NT2/D1 (cell line): Measurements from ENCODE around the gene ZBTB20.
"Not testable (repeated sequence)": the region's sequence is repeated elsewhere in the genome, so short reads cannot be mapped to it uniquely, and the experiment has no call there.

Experiments used
- DNase-seq: peaks from one replicate; pipeline ENCODE4 v3.0.0-alpha.2; 2011; ENCODE audit warnings: low read depth, low spot score
- H3K27me3 ChIP-seq: 2 replicates; pipeline ENCODE4 v1.6.0; 2011; ENCODE audit warnings: mild to moderate bottlenecking; ENCODE audit not compliant: insufficient read length, insufficient read depth
- H3K36me3 ChIP-seq: 2 replicates; pipeline ENCODE4 v1.6.1; 2011; ENCODE audit warnings: mild to moderate bottlenecking, low read length, mixed read lengths; ENCODE audit not compliant: insufficient read depth, insufficient read length
- H3K4me1 ChIP-seq: 2 replicates; pipeline ENCODE4 v1.5.1; 2011; ENCODE audit not compliant: insufficient read depth, insufficient read length
- H3K4me3 ChIP-seq: 2 replicates; pipeline ENCODE4 v1.5.1; 2011; ENCODE audit warnings: low read depth; ENCODE audit not compliant: insufficient read length
- H3K9ac ChIP-seq: 2 replicates; pipeline ENCODE4 v1.6.0; 2011; ENCODE audit warnings: low read depth; ENCODE audit not compliant: insufficient read length
- H3K9me3 ChIP-seq: 2 replicates; pipeline ENCODE4 v1.5.1; 2011; ENCODE audit warnings: mild to moderate bottlenecking, low read length; ENCODE audit not compliant: insufficient read depth
- SUZ12 ChIP-seq: IDR thresholded peaks from 2 replicates; pipeline ENCODE4 v1.6.1; 2011; ENCODE audit not compliant: insufficient read length, insufficient read depth; ENCODE audit errors: extremely low read depth
- YY1 ChIP-seq: IDR thresholded peaks from 2 replicates; pipeline ENCODE4 v1.6.1; 2011; ENCODE audit not compliant: insufficient read length, insufficient read depth
- ZNF274 ChIP-seq: IDR thresholded peaks from 2 replicates; pipeline ENCODE4 v1.6.1; 2011; ENCODE audit warnings: mild to moderate bottlenecking, low read depth, low read length

The ZBTB20 gene

DNA sequence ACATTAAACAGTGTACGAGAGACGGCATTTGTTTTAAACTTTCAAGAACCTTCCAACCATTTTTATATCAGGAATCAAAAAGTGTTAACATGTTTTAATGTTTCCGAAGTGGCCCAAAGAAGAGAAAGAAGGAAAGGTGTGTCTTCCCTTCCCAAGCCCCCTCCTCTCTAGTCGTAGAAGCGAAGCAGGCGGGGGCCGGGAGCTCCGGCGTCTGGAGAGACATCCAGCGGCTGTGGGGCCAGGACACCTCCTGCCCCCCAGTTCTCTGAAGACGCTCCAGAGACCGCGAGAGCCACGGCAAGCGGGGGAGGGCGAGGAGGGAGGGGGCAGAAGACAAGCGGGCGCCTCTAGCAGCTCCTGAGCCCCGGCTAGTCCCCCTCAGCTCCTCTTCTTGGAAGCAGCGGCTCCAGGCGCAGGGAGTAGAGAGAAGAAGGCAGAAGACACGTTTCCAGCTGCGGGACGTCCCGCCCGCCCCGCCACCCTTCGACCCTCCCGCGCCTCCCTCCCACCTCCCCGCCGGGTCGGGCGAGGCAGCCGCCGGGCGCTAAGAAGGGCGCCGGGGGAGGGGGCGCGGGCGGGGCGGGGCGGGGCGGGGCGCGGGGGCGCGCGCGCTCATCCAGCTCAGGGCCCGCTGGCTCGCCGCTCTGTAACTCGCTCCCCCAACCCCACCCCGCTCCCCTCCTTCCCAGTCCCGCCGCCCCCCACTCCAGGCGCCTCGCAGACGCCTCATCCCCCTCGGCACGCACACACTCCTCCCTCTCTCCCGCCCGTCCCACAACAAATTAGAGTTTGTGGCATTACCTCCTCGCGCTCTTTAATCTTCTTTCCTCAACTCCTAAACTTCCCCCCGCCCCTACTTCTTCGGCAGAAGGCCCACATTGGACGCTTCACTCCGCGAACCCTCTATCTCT, at the start of gene ZBTB20:
Gene ZBTB20, minus strand, starts transcription at position 871 of the 911 bp plus-strand sequence.
- DNase-seq, result peak; percentile 51
- peak within 1 kb of the TSS; percentile 80 for H3K9ac ChIP-seq
- H3K27me3 ChIP-seq, result no peaks in the 10 kb centered on the region
- peak within 1 kb of the TSS; percentile 83 for H3K4me3 ChIP-seq
- no peaks in the 10 kb centered on the region for H3K4me1 ChIP-seq
- TF ChIP-seq YY1 (no peak), ZNF274 (no peak)
- no peaks in the 10 kb centered on the region for H3K9me3 ChIP-seq
- no peaks in the 10 kb centered on the region for H3K36me3 ChIP-seq

DNA sequence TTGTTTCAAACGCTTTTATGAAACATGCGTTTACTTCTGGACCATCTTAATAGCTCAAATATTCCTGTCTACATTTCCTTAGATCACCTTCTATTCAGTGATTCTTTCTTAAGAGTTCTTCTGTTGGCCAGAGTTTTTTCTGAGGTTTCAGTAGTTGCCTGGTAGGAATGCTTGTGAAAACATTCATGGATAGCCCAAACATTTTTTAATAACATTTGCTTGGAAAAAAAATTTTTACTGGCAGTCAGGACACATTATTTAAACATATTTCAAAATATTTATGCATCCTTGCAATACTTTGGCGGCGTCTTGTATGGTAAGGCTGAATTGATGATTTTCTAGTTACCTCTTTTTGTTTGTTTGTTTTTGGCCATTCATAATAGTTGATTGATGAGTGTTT, 47.4 kb upstream of the ZBTB20 start:
- no peaks in the 10 kb centered on the region for H3K36me3 ChIP-seq
- peaks cover 12% of the 10 kb centered on the region for H3K9me3 ChIP-seq
- no peaks in the 10 kb centered on the region for H3K27me3 ChIP-seq
- no peak for TF ChIP-seq SUZ12
- no peak for TF ChIP-seq ZNF274
- TF ChIP-seq YY1, result no peak
- no peak overlapping the region for H3K4me3 ChIP-seq
- DNase-seq, result no peak
- H3K4me1 ChIP-seq, result no peaks in the 10 kb centered on the region
- no peak overlapping the region for H3K9ac ChIP-seq

DNA sequence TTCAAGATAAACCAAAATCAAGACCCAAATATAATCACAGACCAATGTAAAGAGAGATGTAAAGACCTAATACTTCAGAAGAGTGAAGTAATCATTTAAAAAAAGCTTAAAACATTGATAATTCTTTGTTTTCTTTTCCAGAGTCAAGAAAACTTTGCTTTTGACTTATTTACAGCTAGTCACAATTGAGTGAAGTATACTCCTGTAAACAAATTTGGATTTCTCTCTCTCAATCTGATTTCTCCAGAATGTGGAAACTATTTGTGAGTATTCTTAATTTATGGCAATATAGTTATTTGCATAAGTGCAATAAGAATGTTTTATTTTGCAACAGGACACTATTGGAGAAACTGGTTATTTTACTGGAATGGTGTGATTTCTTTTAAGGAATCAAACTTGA, 43.7 kb upstream of the ZBTB20 start:
- Histone ChIP-seq H3K27me3 (no peaks in the 10 kb centered on the region), H3K4me1 (no peaks in the 10 kb centered on the region), H3K9ac (no peak overlapping the region), H3K9me3 (peaks cover 12% of the 10 kb centered on the region), H3K36me3 (no peaks in the 10 kb centered on the region), H3K4me3 (no peak overlapping the region)
- TF ChIP-seq YY1, result no peak
- no peak for TF ChIP-seq ZNF274
- no peak for TF ChIP-seq SUZ12
- no peak for DNase-seq

DNA sequence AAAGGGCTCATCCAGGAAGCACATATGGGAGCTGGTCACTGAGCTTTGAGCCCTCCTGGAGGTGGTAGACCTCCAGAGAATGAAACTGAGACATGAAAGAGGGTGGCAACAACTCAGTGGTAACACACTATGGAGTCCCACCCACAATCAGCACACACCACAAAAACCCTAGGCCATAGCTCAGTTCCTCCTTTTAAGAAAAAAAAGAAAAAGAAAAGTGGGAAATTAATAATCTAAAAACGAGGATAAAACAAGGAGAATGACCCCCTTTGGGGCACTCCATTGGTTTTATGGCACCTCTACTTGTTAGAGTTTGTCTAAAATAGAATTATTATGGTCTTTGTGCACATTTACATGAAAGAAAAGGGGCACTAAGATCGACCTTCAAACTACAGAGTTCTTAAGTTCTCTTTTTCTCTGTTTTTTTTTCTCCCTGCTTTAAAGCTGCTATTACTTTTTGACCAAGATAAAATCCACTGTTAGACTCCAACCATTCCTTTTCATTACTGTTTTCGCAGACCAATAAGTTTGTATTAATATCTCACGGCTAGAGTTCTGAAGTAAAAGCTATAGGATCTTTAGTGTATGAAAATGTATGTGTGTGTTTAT, 40.2 kb upstream of the ZBTB20 start:
- H3K9ac ChIP-seq, result no peak overlapping the region
- DNase-seq, result no peak
- no peaks in the 10 kb centered on the region for H3K27me3 ChIP-seq
- H3K36me3 ChIP-seq, result no peaks in the 10 kb centered on the region
- peaks cover 12% of the 10 kb centered on the region for H3K9me3 ChIP-seq
- H3K4me3 ChIP-seq, result no peak overlapping the region
- TF ChIP-seq SUZ12, result no peak
- TF ChIP-seq YY1, result no peak
- no peak for TF ChIP-seq ZNF274
- H3K4me1 ChIP-seq, result no peaks in the 10 kb centered on the region

DNA sequence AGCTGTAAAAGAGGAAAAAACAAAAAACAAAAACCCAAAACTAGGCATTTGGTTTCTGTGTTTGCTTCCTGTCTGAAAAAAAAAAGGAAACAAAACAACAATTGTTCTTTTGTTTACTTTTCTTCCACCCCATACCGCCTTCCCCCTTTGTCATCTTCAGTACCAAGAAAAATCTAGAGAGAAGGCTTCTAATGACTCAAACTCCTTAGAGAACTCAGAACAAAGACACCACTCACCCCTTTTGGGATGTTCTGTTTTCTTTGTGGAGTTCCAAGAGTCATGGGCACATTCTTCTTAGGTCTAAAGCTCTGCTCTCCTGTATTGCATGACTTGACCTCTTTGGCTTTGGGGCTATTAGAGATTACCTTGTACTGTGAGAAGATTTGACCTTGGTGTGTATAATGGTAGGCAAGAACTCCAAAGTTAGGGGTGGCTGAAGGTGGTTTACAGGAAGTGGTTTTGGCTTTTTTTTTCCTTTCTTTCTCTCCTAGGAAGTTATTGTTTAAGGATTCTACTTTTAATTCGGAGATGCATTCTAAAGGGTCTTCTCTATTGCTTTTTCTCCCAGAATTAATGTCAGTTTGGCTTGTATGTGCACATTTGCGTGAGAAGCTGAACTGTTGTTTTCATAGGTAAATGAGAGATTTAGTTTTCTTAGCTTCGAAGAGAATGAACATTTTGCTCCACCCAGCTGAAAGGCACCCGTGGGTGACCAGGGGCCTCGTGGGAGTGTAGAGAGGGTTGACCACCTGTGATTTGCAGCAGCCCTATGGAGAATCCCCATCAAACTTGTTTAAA, 39.5 kb upstream of the ZBTB20 start:
- H3K4me3 ChIP-seq, result no peak overlapping the region
- peak; percentile 2 for DNase-seq
- TF ChIP-seq SUZ12 (no peak), ZNF274 (no peak), YY1 (no peak)
- H3K9ac ChIP-seq, result no peak overlapping the region
- H3K4me1 ChIP-seq, result no peaks in the 10 kb centered on the region
- no peaks in the 10 kb centered on the region for H3K27me3 ChIP-seq
- H3K36me3 ChIP-seq, result no peaks in the 10 kb centered on the region
- peaks cover 12% of the 10 kb centered on the region for H3K9me3 ChIP-seq

DNA sequence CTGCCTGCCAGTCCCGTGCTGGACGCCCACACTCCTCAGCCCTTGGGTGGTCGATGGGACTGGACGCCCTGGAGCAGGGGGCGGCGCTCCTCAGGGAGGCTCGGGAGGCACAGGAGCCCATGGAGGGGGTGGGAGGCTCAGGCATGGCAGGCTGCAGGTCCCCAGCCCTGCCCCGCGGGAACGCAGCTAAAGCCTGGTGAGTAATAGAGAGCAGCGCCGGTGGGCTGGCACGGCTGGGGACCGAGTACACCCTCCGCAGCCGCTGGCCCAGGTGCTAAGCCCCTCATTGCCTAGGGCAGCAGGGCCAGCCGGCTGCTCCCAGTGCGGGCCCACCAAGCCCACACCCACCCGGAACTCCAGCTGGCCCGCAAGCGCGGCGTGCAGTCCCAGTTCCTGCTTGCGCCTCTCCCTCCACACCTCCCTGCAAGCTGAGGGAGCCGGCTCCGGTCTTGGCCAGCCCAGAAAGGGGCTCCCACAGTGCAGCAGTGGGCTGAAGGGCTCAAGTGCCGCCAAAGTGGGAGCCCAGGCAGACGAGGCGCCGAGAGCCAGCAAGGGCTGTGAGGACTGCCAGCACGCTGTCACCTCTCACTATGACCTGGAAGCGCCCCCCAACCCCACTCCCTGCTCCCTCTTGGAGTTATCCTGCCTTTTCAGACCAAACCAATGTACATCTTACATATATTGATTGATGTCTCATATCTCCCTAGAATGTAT, 37.9 kb upstream of the ZBTB20 start:
- not testable (repeated sequence) for H3K27me3 ChIP-seq, H3K9me3 ChIP-seq, DNase-seq, H3K4me1 ChIP-seq, H3K36me3 ChIP-seq, H3K4me3 ChIP-seq, H3K9ac ChIP-seq

DNA sequence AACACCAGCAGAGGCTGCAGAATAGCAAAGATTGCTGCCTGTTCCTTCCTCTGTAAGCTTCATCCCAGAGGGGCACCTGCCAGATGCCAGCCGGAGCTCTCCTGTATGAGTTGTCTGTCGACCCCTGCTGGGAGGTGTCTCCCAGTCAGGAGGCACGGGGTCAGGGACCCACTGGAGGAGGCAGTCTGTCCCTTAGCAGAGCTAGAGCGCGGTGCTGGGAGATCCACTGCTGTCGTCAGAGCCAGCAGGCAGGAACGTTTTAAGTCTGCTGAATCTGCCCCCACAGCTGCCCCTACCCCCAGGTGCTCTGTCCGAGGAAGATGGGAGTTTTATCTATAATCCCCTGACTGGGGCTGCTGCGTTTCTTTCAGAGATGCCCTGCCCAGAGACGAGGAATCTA, 31.8 kb upstream of the ZBTB20 start:
- H3K9me3 ChIP-seq, H3K4me3 ChIP-seq, H3K27me3 ChIP-seq, H3K9ac ChIP-seq, H3K4me1 ChIP-seq, H3K36me3 ChIP-seq, DNase-seq: not testable (repeated sequence)
